Activated CD4-positive, alpha-beta memory T cell treated with anti-CD3 and anti-CD28 coated beads, Interleukin-2, amount 10 ng/mL, durations not matched to agents 7 days and 5 days (primary cell): Measurements from ENCODE around the gene FSTL5. TPM values are rescaled to one million over a fixed set of nuclear protein-coding genes. Genes with fewer than 3 reads are reported as not detected.

Experiments used
- CTCF ChIA-PET: fragments of 350-600 bp; sonication (Branson Sonifier 250); formaldehyde crosslinking; loops from one replicate; lab custom pipeline; 2021; ENCODE audit warnings: antibody characterized with exemption, inconsistent platforms; lab: Charles Lee
- POLR2A ChIA-PET: fragments of 350-600 bp; sonication (Branson Sonifier 250); formaldehyde crosslinking; loops from one replicate; lab custom pipeline; 2021; ENCODE audit warnings: antibody characterized with exemption; lab: Charles Lee
- DNase-seq: peaks from one replicate; pipeline ENCODE4 v3.0.0-alpha.2; 2020
- H3K27ac Mint-ChIP-seq: one replicate; pipeline ENCODE4 v1.8.0; 2021; ENCODE audit warnings: mild to moderate bottlenecking, mixed read lengths
- H3K27me3 Mint-ChIP-seq: one replicate; pipeline ENCODE4 v1.8.0; 2021; ENCODE audit warnings: mixed read lengths
- H3K36me3 Mint-ChIP-seq: one replicate; pipeline ENCODE4 v1.8.0; 2021; ENCODE audit warnings: low read depth, mixed read lengths
- H3K4me1 Mint-ChIP-seq: one replicate; pipeline ENCODE4 v1.8.0; 2021; ENCODE audit warnings: mixed read lengths
- H3K4me3 Mint-ChIP-seq: one replicate; pipeline ENCODE4 v1.8.0; 2021; ENCODE audit warnings: mild to moderate bottlenecking, mixed read lengths
- H3K9me3 Mint-ChIP-seq: one replicate; pipeline ENCODE4 v1.8.0; 2021; ENCODE audit warnings: mixed read lengths
- total RNA-seq, 2 experiments: library from RNA; stranded (reverse); gene quantifications; one replicate each; pipeline ENCODE4 v1.2.3, GENCODE V29; 2021

Gene FSTL5
- total RNA-seq, 2 experiments from 2014 or later = not detected

DNA sequence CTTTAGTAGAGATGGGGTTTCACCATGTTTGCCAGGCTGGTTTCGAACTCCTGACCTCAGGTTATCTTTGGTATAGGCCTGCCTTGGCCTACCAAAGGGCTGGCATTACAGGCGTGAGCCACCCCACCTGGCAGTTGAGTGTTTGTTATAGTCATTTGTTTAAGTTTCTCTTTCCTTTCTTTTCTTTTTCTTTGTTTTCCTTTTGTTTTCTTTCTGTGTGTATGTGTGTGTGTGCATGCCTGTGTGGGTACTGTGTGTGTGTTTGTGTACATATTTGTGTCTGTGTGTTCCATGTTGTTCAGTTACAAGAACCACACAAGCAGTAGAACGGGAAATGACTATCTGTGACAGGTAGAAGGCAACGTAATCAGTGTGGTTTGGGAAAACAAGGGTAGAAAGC is 624.9 kb downstream of the FSTL5 start:
- H3K27ac Mint-ChIP-seq = no peak overlapping the region
- H3K9me3 Mint-ChIP-seq = peaks cover 8% of the 10 kb centered on the region
- no peaks in the 10 kb centered on the region for H3K27me3 Mint-ChIP-seq
- H3K36me3 Mint-ChIP-seq = no peaks in the 10 kb centered on the region
- ChIA-PET POLR2A (no interaction called here), CTCF (no interaction called here)
- H3K4me3 Mint-ChIP-seq = no peak overlapping the region
- no peaks in the 10 kb centered on the region for H3K4me1 Mint-ChIP-seq
- DNase-seq = no peak

DNA sequence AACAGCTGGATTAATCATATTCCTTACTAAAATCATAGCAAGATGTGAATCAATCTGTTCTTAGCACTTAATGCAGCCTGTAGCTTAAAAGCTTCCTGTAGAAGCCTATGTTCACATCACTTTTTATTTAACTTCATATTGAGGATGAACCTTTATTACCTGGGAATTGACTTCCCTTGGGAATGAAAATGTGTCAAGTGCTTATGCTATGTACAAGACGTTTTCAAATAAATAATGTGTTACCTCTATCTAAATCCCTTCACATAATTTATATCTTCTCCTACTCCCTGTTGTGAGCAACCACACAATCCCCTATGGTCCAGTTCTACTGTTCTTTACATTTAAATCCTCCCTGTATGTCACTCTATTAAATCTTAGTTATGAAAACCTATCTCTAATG is 633.1 kb downstream of the FSTL5 start:
- ChIA-PET POLR2A (no interaction called here), CTCF (no interaction called here)
- Mint-ChIP-seq H3K4me1 (no peaks in the 10 kb centered on the region), H3K27ac (no peak overlapping the region), H3K9me3 (peaks cover 8% of the 10 kb centered on the region), H3K4me3 (no peak overlapping the region), H3K36me3 (no peaks in the 10 kb centered on the region), H3K27me3 (no peaks in the 10 kb centered on the region)
- no peak for DNase-seq

DNA sequence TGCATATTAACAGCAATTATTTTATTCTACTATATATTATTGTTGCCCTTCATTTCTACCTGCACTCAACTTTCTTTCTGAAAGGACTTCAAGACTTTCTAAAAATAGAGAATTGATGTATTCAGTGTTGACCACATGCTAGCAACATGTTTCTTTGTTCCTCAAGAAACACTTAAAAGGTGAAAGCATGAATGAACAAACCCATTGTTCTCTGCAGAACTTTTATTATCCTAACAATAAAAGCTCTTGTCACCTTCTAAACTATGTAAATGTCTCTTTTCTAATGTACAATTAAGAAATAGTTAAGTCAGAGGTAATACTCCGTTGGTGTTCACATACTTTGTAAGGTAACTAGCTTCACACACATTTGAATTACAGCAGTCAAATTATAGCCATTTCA is 638.7 kb downstream of the FSTL5 start:
- no peaks in the 10 kb centered on the region for H3K36me3 Mint-ChIP-seq
- no peaks in the 10 kb centered on the region for H3K27me3 Mint-ChIP-seq
- no peaks in the 10 kb centered on the region for H3K9me3 Mint-ChIP-seq
- DNase-seq = no peak
- POLR2A ChIA-PET = no interaction called here
- H3K4me3 Mint-ChIP-seq = no peak overlapping the region
- CTCF ChIA-PET = no interaction called here
- H3K4me1 Mint-ChIP-seq = no peaks in the 10 kb centered on the region
- H3K27ac Mint-ChIP-seq = no peak overlapping the region

DNA sequence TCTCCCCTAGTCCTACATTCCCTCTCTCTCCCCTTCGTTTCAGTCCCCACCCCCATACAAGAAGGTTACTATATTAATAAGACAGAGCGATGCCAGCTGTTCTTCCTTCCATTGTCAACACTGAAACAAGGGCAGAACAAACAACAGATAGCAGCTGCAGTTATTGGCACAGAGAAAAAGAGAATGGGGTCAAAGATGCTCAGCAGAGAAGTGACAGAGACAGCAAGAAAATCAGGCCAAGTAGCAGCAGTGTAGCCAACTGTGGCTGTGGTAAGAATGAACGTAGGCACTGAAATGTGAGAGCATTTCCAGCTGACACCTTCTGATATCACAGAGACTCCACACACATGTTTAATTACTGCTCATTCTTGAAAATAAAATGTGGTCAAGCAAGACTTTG is 641.8 kb downstream of the FSTL5 start:
- no peak for DNase-seq
- CTCF ChIA-PET = no interaction called here
- no peak overlapping the region for H3K4me3 Mint-ChIP-seq
- POLR2A ChIA-PET = no interaction called here
- no peaks in the 10 kb centered on the region for H3K9me3 Mint-ChIP-seq
- H3K36me3 Mint-ChIP-seq = no peaks in the 10 kb centered on the region
- H3K4me1 Mint-ChIP-seq = no peaks in the 10 kb centered on the region
- no peaks in the 10 kb centered on the region for H3K27me3 Mint-ChIP-seq
- no peak overlapping the region for H3K27ac Mint-ChIP-seq

DNA sequence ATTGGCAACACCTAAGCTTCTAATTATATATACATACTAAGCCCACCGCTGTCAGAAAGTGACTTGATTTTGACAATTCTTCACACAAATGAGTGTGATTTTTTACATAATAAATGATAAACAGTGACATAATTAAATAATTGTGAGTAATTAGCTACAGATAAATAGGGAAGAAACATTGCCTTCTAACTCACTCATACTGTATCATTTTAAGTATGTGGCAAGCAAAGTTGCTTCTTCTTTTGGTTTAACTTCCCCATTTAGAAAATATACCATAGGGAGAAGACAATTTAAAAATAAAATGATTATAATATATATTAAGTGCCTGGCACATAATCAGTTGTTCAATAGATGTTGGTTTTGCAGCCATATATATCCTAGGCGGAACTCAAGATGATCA is 644.2 kb downstream of the FSTL5 start:
- no peak for DNase-seq
- Mint-ChIP-seq H3K36me3 (no peaks in the 10 kb centered on the region), H3K27me3 (no peaks in the 10 kb centered on the region), H3K4me3 (no peak overlapping the region), H3K27ac (no peak overlapping the region), H3K4me1 (no peaks in the 10 kb centered on the region), H3K9me3 (no peaks in the 10 kb centered on the region)
- CTCF ChIA-PET = no interaction called here
- POLR2A ChIA-PET = no interaction called here

DNA sequence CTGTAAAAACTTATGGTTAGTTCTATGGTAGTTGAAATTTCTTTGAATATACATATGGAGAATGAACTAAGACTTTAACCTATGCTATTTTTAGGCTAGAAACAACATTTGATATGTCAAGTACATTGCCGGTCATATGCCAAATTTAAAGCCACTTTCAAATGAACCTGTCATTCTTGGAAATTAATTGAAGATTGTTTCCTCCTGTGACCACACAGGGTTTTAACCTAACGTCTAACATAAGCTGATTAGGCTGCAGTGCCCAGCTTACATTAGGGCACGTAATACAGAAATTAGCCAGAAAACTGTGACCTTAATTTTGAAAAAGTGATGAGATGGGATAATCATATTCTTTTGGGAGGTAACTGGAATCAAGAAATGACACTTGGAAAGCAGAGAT is 645.9 kb downstream of the FSTL5 start:
- Mint-ChIP-seq H3K27ac (no peak overlapping the region), H3K9me3 (no peaks in the 10 kb centered on the region), H3K27me3 (no peaks in the 10 kb centered on the region), H3K4me3 (no peak overlapping the region), H3K36me3 (no peaks in the 10 kb centered on the region), H3K4me1 (no peaks in the 10 kb centered on the region)
- ChIA-PET POLR2A (no interaction called here), CTCF (no interaction called here)
- no peak for DNase-seq

DNA sequence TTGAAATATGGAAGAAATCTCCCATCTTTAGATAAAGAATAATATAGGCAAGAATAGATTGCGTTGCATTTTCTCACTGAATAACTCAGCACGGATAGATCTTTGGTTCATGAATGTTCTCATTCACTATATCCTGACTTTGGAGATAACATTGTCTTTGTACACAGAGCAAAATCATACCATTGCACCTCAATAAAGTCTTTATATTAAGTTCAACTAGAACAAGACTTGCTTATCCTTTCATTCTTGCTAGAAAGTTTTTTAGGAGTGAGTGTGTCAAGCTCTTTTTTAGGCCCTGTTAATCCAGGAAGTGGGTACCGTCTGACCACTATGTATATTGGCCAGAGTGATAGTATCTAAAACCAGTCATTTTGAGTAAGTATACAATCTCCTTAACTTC is 658.7 kb downstream of the FSTL5 start:
- DNase-seq = no peak
- no peaks in the 10 kb centered on the region for H3K36me3 Mint-ChIP-seq
- ChIA-PET POLR2A (no interaction called here), CTCF (no interaction called here)
- no peak overlapping the region for H3K27ac Mint-ChIP-seq
- no peaks in the 10 kb centered on the region for H3K4me1 Mint-ChIP-seq
- H3K27me3 Mint-ChIP-seq = no peaks in the 10 kb centered on the region
- H3K9me3 Mint-ChIP-seq = peaks cover 3% of the 10 kb centered on the region
- no peak overlapping the region for H3K4me3 Mint-ChIP-seq

DNA sequence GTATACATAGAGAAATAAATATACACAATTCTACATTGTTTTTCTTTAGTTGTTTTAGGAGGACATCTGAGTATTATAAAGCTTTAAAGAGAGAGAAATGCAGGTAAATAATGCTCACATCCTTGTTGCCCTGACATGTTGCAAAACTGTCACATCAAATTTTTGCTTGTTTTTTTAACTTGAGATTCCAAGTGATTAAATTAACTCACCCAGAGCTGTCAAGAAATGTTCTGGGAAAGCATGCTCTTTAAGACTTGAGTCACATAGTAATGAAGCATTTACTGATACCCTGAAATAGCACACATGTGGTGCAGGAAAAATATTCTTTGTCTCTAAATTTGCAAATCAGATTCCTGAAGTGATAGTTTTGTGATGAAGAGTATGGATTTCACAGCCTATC is 665.6 kb downstream of the FSTL5 start:
- Mint-ChIP-seq H3K27ac (no peak overlapping the region), H3K4me3 (no peak overlapping the region), H3K4me1 (no peaks in the 10 kb centered on the region), H3K36me3 (no peaks in the 10 kb centered on the region), H3K9me3 (no peaks in the 10 kb centered on the region), H3K27me3 (no peaks in the 10 kb centered on the region)
- no peak for DNase-seq
- ChIA-PET CTCF (no interaction called here), POLR2A (no interaction called here)

DNA sequence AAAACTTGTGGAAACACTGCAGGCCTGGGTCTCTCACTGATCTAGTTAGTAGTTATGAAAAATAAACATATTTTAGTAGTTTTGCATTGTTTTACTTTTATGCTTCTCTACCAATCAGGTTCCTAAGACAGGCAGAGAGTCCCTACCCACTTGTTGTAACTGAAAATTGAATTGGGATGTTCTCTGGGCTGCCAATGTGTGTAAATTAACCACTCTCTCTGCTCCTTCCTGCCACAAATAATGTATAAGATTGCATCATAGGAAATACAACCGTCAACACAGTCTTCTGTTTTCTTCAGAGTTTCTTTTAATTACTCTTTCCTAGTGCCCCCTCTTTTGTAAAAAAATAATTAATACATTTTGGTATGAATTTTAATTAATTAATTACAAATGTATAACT is 677.3 kb downstream of the FSTL5 start:
- H3K4me3 Mint-ChIP-seq = no peak overlapping the region
- peaks cover 6% of the 10 kb centered on the region for H3K9me3 Mint-ChIP-seq
- H3K27me3 Mint-ChIP-seq = no peaks in the 10 kb centered on the region
- no peaks in the 10 kb centered on the region for H3K36me3 Mint-ChIP-seq
- no peak for DNase-seq
- H3K4me1 Mint-ChIP-seq = no peaks in the 10 kb centered on the region
- CTCF ChIA-PET = no interaction called here
- POLR2A ChIA-PET = no interaction called here
- H3K27ac Mint-ChIP-seq = no peak overlapping the region

DNA sequence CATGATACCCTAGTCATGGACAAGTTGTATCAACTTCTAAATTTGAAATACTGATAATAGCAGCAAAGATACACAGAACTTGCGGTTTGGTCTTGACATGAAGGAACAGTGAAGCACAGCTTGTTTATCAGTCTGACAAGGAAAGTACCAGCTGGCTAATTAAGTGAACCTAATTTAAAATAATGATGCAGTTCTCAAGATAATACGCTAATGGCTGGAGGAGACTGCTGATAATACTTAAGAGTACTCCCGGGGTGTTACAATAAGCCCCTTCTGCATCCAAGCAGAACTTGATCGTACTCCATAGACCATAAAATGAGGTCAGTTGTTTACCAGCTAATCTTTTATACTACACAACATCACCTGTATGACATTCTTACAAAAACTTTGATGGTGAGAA is 697.5 kb downstream of the FSTL5 start:
- ChIA-PET POLR2A (no interaction called here), CTCF (no interaction called here)
- no peak overlapping the region for H3K27ac Mint-ChIP-seq
- no peaks in the 10 kb centered on the region for H3K4me1 Mint-ChIP-seq
- no peak overlapping the region for H3K4me3 Mint-ChIP-seq
- no peaks in the 10 kb centered on the region for H3K36me3 Mint-ChIP-seq
- H3K9me3 Mint-ChIP-seq = peaks cover 2% of the 10 kb centered on the region
- H3K27me3 Mint-ChIP-seq = no peaks in the 10 kb centered on the region
- no peak for DNase-seq

DNA sequence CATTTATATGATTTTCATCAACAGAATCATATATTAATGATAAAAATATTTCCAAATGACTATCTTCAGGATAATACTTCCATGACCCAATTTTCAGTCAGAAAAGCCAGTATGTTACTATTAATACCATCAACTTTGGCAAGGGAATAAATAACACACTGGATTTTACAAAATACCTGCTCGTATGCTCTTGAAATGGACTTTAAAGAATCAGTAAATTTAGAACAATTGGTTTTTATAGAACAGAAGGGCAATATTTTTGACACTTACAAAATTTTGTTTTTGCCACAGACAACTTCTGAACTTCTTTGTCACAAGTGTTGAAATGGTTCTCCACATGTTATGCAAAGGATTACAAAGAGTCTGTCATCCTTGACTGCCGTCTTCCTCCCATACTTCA is 700.4 kb downstream of the FSTL5 start:
- CTCF ChIA-PET = no interaction called here
- H3K27ac Mint-ChIP-seq = no peak overlapping the region
- H3K4me1 Mint-ChIP-seq = no peaks in the 10 kb centered on the region
- no peak for DNase-seq
- H3K36me3 Mint-ChIP-seq = no peaks in the 10 kb centered on the region
- no peak overlapping the region for H3K4me3 Mint-ChIP-seq
- H3K9me3 Mint-ChIP-seq = peaks cover 5% of the 10 kb centered on the region
- H3K27me3 Mint-ChIP-seq = no peaks in the 10 kb centered on the region
- POLR2A ChIA-PET = no interaction called here

DNA sequence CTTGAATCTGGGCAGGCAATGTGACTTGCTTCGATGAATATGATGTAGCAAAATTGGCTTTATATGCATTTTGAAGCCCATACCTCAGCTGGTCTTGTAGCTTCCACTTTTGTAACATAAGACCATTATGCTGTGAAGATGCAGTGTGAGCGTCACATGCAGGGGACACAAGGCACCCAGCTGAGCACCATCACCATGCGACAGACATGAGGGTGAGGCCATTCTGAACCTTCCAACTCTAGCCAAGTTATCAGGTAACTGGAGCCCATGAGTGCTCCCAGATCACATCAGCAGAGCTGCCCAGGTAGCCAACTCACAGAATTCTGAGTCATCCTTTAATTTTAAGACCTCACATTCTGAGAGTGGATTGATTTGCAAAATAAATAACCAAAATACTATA is 705.9 kb downstream of the FSTL5 start:
- H3K4me1 Mint-ChIP-seq = no peaks in the 10 kb centered on the region
- ChIA-PET CTCF (no interaction called here), POLR2A (no interaction called here)
- no peak overlapping the region for H3K27ac Mint-ChIP-seq
- no peak for DNase-seq
- H3K36me3 Mint-ChIP-seq = no peaks in the 10 kb centered on the region
- peaks cover 3% of the 10 kb centered on the region for H3K9me3 Mint-ChIP-seq
- no peaks in the 10 kb centered on the region for H3K27me3 Mint-ChIP-seq
- H3K4me3 Mint-ChIP-seq = no peak overlapping the region

DNA sequence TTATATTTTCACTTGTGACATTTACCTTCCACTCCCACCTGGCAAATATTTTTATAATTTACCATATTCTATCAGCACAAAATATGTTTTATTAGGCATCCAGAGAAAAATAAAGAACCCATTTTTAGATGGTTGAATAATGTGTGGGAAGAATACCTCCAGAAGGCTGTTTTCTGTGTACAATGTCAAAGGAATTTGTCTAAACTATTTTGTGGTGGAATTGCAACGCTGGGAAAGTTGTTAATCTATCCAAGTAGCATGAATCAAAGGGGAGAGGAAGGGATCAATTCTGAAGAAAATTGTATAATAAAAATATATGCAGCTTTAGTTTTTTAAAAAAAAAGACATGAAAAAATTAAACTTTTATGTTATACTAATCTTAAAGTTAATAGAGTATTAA is 706.5 kb downstream of the FSTL5 start:
- Mint-ChIP-seq H3K9me3 (peaks cover 3% of the 10 kb centered on the region), H3K27me3 (no peaks in the 10 kb centered on the region), H3K36me3 (no peaks in the 10 kb centered on the region), H3K4me1 (no peaks in the 10 kb centered on the region), H3K27ac (no peak overlapping the region), H3K4me3 (no peak overlapping the region)
- ChIA-PET POLR2A (no interaction called here), CTCF (no interaction called here)
- no peak for DNase-seq

DNA sequence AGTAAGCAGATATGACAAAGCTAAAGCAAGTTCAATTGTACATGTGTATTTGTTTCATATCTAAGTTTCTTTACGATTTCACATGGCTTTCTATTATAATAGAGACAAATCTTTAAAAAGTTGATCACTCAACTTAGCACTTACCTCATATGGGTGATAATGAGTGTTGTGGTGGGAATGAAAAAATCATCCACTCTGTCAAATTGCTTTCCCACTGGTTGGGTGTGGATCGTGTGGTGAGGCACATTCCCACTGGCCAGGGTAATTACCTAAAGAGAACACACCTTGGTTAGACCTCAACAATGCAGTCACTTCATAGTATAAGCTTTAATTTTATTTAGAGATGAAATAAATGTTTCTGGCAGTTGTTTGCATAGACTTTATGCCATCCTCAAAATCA is 708.9 kb downstream of the FSTL5 start:
- Mint-ChIP-seq H3K4me1 (no peaks in the 10 kb centered on the region), H3K4me3 (no peak overlapping the region), H3K27me3 (no peaks in the 10 kb centered on the region), H3K9me3 (no peaks in the 10 kb centered on the region), H3K27ac (no peak overlapping the region), H3K36me3 (no peaks in the 10 kb centered on the region)
- no peak for DNase-seq
- CTCF ChIA-PET = no interaction called here
- POLR2A ChIA-PET = no interaction called here
